ENCODE data around the gene ARHGAP23.

DNA sequence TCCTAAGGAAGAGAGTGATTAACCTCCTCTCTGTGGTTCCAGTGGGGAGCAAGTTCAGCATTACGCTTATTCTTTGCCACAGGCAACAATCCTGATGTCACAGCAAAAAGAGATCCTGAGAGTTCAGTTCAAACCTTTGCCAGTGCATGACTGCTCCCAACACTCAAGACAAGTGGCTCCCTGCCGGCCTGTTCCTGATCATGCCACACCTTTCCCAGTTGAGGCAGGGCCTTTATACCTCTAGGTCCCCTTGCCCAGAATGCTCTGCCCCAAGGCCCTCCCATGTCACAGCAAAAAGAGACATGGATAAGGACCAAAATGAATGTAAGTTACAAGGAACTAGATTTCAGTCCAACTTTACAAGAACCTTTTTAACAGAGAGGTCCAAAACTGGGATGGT, 31.0 kb upstream of the ARHGAP23 start:
- TF ChIP-seq, protein P1, sequence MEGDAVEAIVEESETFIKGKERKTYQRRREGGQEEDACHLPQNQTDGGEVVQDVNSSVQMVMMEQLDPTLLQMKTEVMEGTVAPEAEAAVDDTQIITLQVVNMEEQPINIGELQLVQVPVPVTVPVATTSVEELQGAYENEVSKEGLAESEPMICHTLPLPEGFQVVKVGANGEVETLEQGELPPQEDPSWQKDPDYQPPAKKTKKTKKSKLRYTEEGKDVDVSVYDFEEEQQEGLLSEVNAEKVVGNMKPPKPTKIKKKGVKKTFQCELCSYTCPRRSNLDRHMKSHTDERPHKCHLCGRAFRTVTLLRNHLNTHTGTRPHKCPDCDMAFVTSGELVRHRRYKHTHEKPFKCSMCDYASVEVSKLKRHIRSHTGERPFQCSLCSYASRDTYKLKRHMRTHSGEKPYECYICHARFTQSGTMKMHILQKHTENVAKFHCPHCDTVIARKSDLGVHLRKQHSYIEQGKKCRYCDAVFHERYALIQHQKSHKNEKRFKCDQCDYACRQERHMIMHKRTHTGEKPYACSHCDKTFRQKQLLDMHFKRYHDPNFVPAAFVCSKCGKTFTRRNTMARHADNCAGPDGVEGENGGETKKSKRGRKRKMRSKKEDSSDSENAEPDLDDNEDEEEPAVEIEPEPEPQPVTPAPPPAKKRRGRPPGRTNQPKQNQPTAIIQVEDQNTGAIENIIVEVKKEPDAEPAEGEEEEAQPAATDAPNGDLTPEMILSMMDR (IDR thresholded peaks at IDR 0.05), result no peak
- TF ChIP-seq POLR2A (IDR thresholded peaks at IDR 0.05), result no peak
